Dendritic cell treated with granulocyte-macrophage colony-stimulating factor and Interleukin-4, amounts not matched to agents 40 ng/mL and 50 ng/mL, for 4 days (primary cell): ENCODE results near the gene CCDC191.

Experiments used
- H3K27ac Mint-ChIP-seq: one replicate; pipeline ENCODE4 v1.8.0; 2022; ENCODE audit warnings: mild to moderate bottlenecking, mixed read lengths
- H3K27me3 Mint-ChIP-seq: one replicate; pipeline ENCODE4 v1.8.0; 2022; ENCODE audit warnings: mild to moderate bottlenecking, mixed read lengths
- H3K36me3 Mint-ChIP-seq: one replicate; pipeline ENCODE4 v1.8.0; 2022; ENCODE audit warnings: low read depth, mixed read lengths
- H3K4me1 Mint-ChIP-seq: one replicate; pipeline ENCODE4 v1.8.0; 2022; ENCODE audit warnings: low read depth, mixed read lengths
- H3K4me3 Mint-ChIP-seq: one replicate; pipeline ENCODE4 v1.8.0; 2022; ENCODE audit warnings: mild to moderate bottlenecking, moderate library complexity, mixed read lengths
- H3K9me3 Mint-ChIP-seq: one replicate; pipeline ENCODE4 v1.8.0; 2022; ENCODE audit warnings: mixed read lengths
- intact Hi-C: fragments of 100-400 bp; cut with micrococcal nuclease; formaldehyde crosslinking; loops from one replicate; pipeline ENCODE4 v1.15.0; 2022

CCDC191 gene

DNA sequence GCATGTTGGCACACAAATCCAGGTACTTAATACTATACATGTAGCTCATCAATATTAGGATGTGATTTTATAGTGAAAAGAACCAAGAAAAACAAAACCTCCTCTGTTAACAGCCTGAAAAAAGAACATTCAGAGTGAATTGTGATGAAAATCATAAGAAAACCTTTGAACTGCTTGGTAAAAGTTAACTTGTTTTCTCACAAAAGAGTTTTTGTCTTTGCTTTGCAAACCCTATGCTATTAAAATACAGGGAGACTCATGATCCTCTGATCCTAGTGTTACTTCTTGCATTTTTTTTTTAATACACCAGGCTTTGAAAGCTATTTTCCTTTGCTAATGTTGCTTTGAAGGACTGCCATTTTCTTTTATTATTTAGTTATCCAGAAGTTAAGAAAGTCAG lies 23.9 kb upstream of the CCDC191 start:
- intact Hi-C loops, result loop anchor here (10.0 kb wide), 1 partner anchor 265 kb away; no protein-coding TSS in a partner anchor
- no peak overlapping the region for H3K27ac Mint-ChIP-seq
- H3K4me3 Mint-ChIP-seq, result no peak overlapping the region
- peaks cover 99% of the 10 kb centered on the region for H3K36me3 Mint-ChIP-seq
- no peaks in the 10 kb centered on the region for H3K9me3 Mint-ChIP-seq
- H3K27me3 Mint-ChIP-seq, result no peaks in the 10 kb centered on the region
- no peaks in the 10 kb centered on the region for H3K4me1 Mint-ChIP-seq

- peaks cover 98% of the 10 kb centered on the region for H3K36me3 Mint-ChIP-seq
- H3K27ac Mint-ChIP-seq, result no peak overlapping the region
- intact Hi-C loops, result loop anchor here (10.0 kb wide), 1 partner anchor 265 kb away; no protein-coding TSS in a partner anchor
- H3K4me3 Mint-ChIP-seq, result no peak overlapping the region
- H3K9me3 Mint-ChIP-seq, result no peaks in the 10 kb centered on the region
- no peaks in the 10 kb centered on the region for H3K4me1 Mint-ChIP-seq
- H3K27me3 Mint-ChIP-seq, result no peaks in the 10 kb centered on the region
Measured at GRCh38 chr3:114079761-114080160, 23.4 kb upstream of the CCDC191 start.

DNA sequence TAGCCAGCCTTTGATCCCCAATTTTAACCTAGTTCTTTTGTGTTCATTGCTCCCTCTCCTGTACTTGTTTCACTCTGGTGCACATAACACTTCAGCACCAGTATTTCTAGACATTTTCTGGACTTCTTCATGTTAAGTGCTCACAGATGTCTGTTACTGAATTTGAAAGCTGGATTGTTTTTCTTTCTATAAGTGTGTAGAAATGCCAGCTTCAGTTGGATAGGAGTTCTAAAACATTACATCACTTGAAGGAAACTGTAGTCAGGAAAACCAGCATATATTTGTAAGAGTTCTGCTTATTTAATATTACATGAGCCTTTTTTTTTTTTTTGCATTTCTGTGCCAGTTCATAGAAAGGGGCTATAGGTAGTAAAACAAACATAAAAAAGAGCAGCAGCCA lies 21.8 kb upstream of the CCDC191 start:
- Mint-ChIP-seq H3K27me3 (no peaks in the 10 kb centered on the region), H3K9me3 (no peaks in the 10 kb centered on the region), H3K36me3 (peaks cover 97% of the 10 kb centered on the region), H3K4me1 (no peaks in the 10 kb centered on the region), H3K27ac (no peak overlapping the region), H3K4me3 (no peak overlapping the region)
- intact Hi-C loops, result no loop called here

DNA sequence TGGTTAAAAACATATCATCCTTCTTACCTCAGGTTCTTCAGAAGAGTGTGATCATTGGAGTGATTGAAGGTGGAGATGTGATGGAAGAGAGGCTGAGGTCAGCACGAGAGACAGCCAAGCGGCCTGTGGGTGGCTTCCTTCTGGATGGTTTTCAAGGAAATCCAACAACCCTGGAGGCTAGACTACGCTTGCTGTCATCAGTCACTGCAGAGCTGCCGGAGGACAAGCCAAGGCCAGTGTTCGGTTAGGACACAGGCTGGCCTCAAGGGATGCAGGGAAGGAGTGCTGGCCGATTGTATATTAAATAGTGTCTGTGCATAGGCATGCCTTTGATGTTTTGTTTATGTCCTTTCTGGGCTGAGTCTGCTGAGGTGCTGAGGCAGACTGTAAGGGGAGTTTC lies 20.4 kb upstream of the CCDC191 start:
- peaks cover 98% of the 10 kb centered on the region for H3K36me3 Mint-ChIP-seq
- H3K9me3 Mint-ChIP-seq, result no peaks in the 10 kb centered on the region
- H3K4me3 Mint-ChIP-seq, result no peak overlapping the region
- no peaks in the 10 kb centered on the region for H3K4me1 Mint-ChIP-seq
- no peaks in the 10 kb centered on the region for H3K27me3 Mint-ChIP-seq
- no peak overlapping the region for H3K27ac Mint-ChIP-seq
- intact Hi-C loops, result no loop called here

GRCh38 chr3:114071786-114072185 lies 15.5 kb upstream of the CCDC191 start:
- intact Hi-C loops, result no loop called here
- H3K4me1 Mint-ChIP-seq, result no peaks in the 10 kb centered on the region
- H3K27me3 Mint-ChIP-seq, result no peaks in the 10 kb centered on the region
- no peaks in the 10 kb centered on the region for H3K9me3 Mint-ChIP-seq
- peaks cover 90% of the 10 kb centered on the region for H3K36me3 Mint-ChIP-seq
- H3K27ac Mint-ChIP-seq, result no peak overlapping the region
- no peak overlapping the region for H3K4me3 Mint-ChIP-seq

GRCh38 chr3:114068336-114068735 lies 12.0 kb upstream of the CCDC191 start:
- intact Hi-C loops, result no loop called here
- Mint-ChIP-seq H3K9me3 (no peaks in the 10 kb centered on the region), H3K4me3 (no peak overlapping the region), H3K36me3 (peaks cover 87% of the 10 kb centered on the region), H3K27me3 (no peaks in the 10 kb centered on the region), H3K4me1 (no peaks in the 10 kb centered on the region), H3K27ac (no peak overlapping the region)

- peaks cover 81% of the 10 kb centered on the region for H3K36me3 Mint-ChIP-seq
- H3K9me3 Mint-ChIP-seq, result no peaks in the 10 kb centered on the region
- no peak overlapping the region for H3K4me3 Mint-ChIP-seq
- no peak overlapping the region for H3K27ac Mint-ChIP-seq
- no peaks in the 10 kb centered on the region for H3K27me3 Mint-ChIP-seq
- no peaks in the 10 kb centered on the region for H3K4me1 Mint-ChIP-seq
- intact Hi-C loops, result no loop called here
Measured at GRCh38 chr3:114067804-114068203, 11.5 kb upstream of the CCDC191 start.

DNA sequence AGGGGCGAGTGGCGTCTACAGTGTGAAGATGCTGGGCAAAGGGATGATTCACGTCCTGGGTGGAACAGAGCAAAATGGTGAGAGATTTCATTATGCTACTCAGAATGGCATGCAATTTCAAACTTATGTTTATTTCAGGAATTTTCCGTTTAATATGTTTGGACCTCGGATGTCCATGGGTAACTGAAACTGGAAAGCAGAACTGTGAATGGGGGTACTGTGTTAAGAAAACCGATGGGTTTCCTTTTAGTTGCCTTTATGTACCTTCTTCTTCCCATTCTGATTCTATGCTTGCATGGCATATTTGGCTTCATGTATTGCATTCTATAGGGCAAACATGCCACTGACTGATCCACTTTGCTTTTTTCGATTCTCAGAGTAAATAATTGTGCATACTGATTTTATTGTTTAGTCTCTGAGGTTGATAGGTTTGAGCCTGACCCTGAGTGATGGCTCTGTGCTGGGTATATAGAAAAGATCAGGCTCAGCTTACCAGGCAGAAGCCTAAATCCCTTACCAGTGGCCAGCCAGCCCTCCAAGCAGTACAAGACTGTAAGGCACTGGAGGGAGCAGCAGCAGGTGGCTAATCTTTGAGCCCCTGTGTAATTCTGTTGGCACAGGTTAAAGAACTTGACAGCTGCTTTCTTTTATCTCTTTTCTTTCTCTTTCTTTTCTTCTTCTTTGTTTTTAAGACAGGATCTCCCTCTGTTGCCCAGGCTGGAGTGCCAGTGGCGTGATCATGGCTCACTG lies 4.8 kb upstream of the CCDC191 start:
- Mint-ChIP-seq H3K4me1 (peaks cover 49% of the 10 kb centered on the region), H3K4me3 (no peak overlapping the region), H3K9me3 (no peaks in the 10 kb centered on the region), H3K27ac (peak overlapping the region; percentile 43), H3K27me3 (no peaks in the 10 kb centered on the region), H3K36me3 (peaks cover 68% of the 10 kb centered on the region)
- intact Hi-C loops, result no loop called here

DNA sequence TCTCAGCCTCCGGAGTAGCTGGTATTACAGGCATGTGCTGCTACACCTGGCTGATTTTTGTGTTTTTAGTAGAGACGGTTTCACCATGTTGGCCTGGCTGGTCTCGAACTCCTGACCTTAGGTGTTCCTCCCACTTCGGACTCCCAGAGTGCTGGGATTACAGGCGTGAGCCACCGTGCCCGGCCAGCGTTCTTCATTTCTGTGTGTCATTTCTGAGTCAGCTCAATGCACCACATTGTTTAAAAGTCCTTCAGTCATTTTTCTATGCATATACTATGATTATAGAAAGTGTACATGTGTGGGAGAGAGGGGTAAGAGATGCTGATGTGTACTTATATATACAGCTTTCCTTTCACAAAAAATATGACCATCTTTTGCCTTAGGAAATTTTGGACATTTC lies 2.3 kb upstream of the CCDC191 start:
- Mint-ChIP-seq H3K27ac (no peak overlapping the region), H3K27me3 (no peaks in the 10 kb centered on the region), H3K36me3 (peaks cover 47% of the 10 kb centered on the region), H3K4me1 (peaks cover 49% of the 10 kb centered on the region), H3K4me3 (peak overlapping the region; percentile 26), H3K9me3 (no peaks in the 10 kb centered on the region)
- intact Hi-C loops, result loop anchor here (5.0 to 10.0 kb wide), 2 partner anchors 221 to 1086 kb away; partner anchors contain the start of genes GRAMD1C and ZBTB20

DNA sequence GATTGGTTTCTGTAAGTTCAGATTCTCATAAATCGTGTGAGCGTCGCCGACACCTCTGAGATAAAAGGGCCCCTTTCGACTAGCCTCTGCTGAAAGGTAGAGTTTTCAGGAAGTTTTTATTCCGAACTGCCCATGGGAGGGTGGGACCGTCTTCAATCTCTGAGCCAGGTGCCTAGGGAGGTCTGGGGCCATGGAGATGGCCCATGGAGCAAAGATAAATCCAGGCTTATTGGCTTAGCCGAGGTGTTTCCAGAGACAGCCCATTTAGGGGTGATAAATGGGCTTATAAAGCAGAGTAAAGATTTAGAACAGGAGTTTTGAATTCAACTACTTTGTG lies 653 bp upstream of the CCDC191 start:
- H3K9me3 Mint-ChIP-seq, result no peaks in the 10 kb centered on the region
- intact Hi-C loops, result loop anchor here (2.0 to 10.0 kb wide), 5 partner anchors 110 to 1088 kb away; partner anchors contain the start of genes ATP6V1A, GRAMD1C, NAA50 and USF3
- peak overlapping the region; percentile 97 for H3K27ac Mint-ChIP-seq
- no peaks in the 10 kb centered on the region for H3K27me3 Mint-ChIP-seq
- H3K4me1 Mint-ChIP-seq, result peaks cover 47% of the 10 kb centered on the region
- peak overlapping the region; percentile 92 for H3K4me3 Mint-ChIP-seq
- H3K36me3 Mint-ChIP-seq, result peaks cover 42% of the 10 kb centered on the region

- Mint-ChIP-seq H3K4me3 (no peak overlapping the region), H3K27ac (no peak overlapping the region), H3K36me3 (peaks cover 13% of the 10 kb centered on the region), H3K9me3 (no peaks in the 10 kb centered on the region), H3K4me1 (peaks cover 2% of the 10 kb centered on the region), H3K27me3 (no peaks in the 10 kb centered on the region)
- intact Hi-C loops, result loop anchor here (10.0 kb wide), 1 partner anchor 1093 kb away; the partner anchor contains the start of gene ZBTB20
Measured at GRCh38 chr3:114052216-114052615, 4.1 kb downstream of the CCDC191 start.

DNA sequence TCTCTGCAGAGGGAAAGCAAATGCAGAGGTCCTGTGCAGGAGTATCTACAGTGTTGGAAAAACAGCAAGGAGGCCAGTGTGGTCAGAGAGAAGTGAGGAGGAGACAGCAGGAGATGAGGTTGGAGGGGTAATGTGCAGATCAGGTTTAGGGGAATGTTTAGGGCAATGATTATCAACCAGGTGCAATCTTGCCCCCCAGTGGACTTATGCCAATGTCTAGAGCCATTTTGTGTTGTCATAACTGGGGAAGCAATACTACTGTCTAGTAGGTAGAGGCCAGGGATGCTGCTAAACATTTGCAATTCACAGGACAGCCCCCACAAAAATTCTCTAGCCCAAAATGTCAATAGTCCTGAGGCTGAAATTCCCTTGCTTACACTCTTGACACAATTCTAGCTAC lies 13.1 kb downstream of the CCDC191 start:
- H3K36me3 Mint-ChIP-seq, result peaks cover 6% of the 10 kb centered on the region
- H3K9me3 Mint-ChIP-seq, result no peaks in the 10 kb centered on the region
- no peak overlapping the region for H3K4me3 Mint-ChIP-seq
- no peaks in the 10 kb centered on the region for H3K27me3 Mint-ChIP-seq
- no peaks in the 10 kb centered on the region for H3K4me1 Mint-ChIP-seq
- H3K27ac Mint-ChIP-seq, result no peak overlapping the region
- intact Hi-C loops, result no loop called here

- Mint-ChIP-seq H3K4me1 (no peaks in the 10 kb centered on the region), H3K9me3 (no peaks in the 10 kb centered on the region), H3K36me3 (peaks cover 12% of the 10 kb centered on the region), H3K4me3 (no peak overlapping the region), H3K27ac (no peak overlapping the region), H3K27me3 (no peaks in the 10 kb centered on the region)
- intact Hi-C loops, result no loop called here
Measured at GRCh38 chr3:114035896-114036295, 20.4 kb downstream of the CCDC191 start.

GRCh38 chr3:114034787-114035545 lies 21.4 kb downstream of the CCDC191 start:
- intact Hi-C loops, result no loop called here
- Mint-ChIP-seq H3K4me1 (no peaks in the 10 kb centered on the region), H3K27me3 (no peaks in the 10 kb centered on the region), H3K36me3 (peaks cover 12% of the 10 kb centered on the region), H3K9me3 (no peaks in the 10 kb centered on the region), H3K27ac (no peak overlapping the region), H3K4me3 (no peak overlapping the region)
